NCI-H1092 (cell line): Measurements from ENCODE around the gene KPNA1.

ENCODE experiments used
- DNase-seq: peaks from one replicate; lab custom pipeline; 2025; lab: John Stamatoyannopoulos, UW

KPNA1 gene

GRCh38 chr3:122415104-122415744 lies 99.5 kb downstream of the KPNA1 start:
- DNase-seq = no peak

- no peak for DNase-seq
Measured at GRCh38 chr3:122414391-122414790, 100.3 kb downstream of the KPNA1 start.

- DNase-seq = no peak
Measured at GRCh38 chr3:122410639-122411038, 104.1 kb downstream of the KPNA1 start.

GRCh38 chr3:122410111-122410510 lies 104.6 kb downstream of the KPNA1 start:
- DNase-seq = no peak

- no peak for DNase-seq
Measured at GRCh38 chr3:122409446-122409845, 105.3 kb downstream of the KPNA1 start.

- DNase-seq = no peak
Measured at GRCh38 chr3:122407946-122408345, 106.8 kb downstream of the KPNA1 start.

GRCh38 chr3:122406198-122406597 lies 108.5 kb downstream of the KPNA1 start:
- no peak for DNase-seq

GRCh38 chr3:122405015-122405414 lies 109.7 kb downstream of the KPNA1 start:
- no peak for DNase-seq

GRCh38 chr3:122403489-122403888 lies 111.2 kb downstream of the KPNA1 start:
- DNase-seq = no peak

GRCh38 chr3:122398920-122399319 lies 115.8 kb downstream of the KPNA1 start:
- no peak for DNase-seq

GRCh38 chr3:122397201-122397600 lies 117.5 kb downstream of the KPNA1 start:
- no peak for DNase-seq

- no peak for DNase-seq
Measured at GRCh38 chr3:122396511-122396910, 118.2 kb downstream of the KPNA1 start.

GRCh38 chr3:122395582-122395981 lies 119.2 kb downstream of the KPNA1 start:
- no peak for DNase-seq

- no peak for DNase-seq
Measured at GRCh38 chr3:122394173-122394572, 120.6 kb downstream of the KPNA1 start.

GRCh38 chr3:122392868-122393844 lies 121.6 kb downstream of the KPNA1 start:
- peak; percentile 3 for DNase-seq

GRCh38 chr3:122391681-122392446 lies 122.9 kb downstream of the KPNA1 start:
- no peak for DNase-seq

GRCh38 chr3:122390665-122391064 lies 124.1 kb downstream of the KPNA1 start:
- no peak for DNase-seq

GRCh38 chr3:122389892-122390291 lies 124.8 kb downstream of the KPNA1 start:
- no peak for DNase-seq

- no peak for DNase-seq
Measured at GRCh38 chr3:122389197-122389596, 125.5 kb downstream of the KPNA1 start.

- DNase-seq = no peak
Measured at GRCh38 chr3:122387709-122388108, 127.0 kb downstream of the KPNA1 start.

GRCh38 chr3:122383771-122384697 lies 130.7 kb downstream of the KPNA1 start, which contains the start of gene FAM162A:
Gene FAM162A, plus strand, starts transcription at chr3:122384182. Its CDS starts 84 bp downstream, at chr3:122384266.
- peak; percentile 93 for DNase-seq
